ENCODE measurements around the gene SLC25A21.

GRCh38 chr14:37179896-37180502 lies 7.6 kb upstream of the SLC25A21 start:
- TF ChIP-seq POLR2A (IDR thresholded peaks at IDR 0.05) (no peak), CTCF (IDR thresholded peaks at IDR 0.05) (no peak), EP300 (IDR thresholded peaks at IDR 0.05) (no peak), POLR2AphosphoS5 (IDR thresholded peaks at IDR 0.05) (no peak)

Data from stomach (tissue), 4 donors.